Activated CD8-positive, alpha-beta memory T cell treated with anti-CD3 and anti-CD28 coated beads for 4 hours (primary cell): ENCODE data around the gene SSH2.
"Not testable (repeated sequence)": the region's sequence is repeated elsewhere in the genome, so short reads cannot be mapped to it uniquely, and the experiment has no call there.

Experiments used
- DNase-seq, 2 donors: peaks; one replicate each; pipeline ENCODE4 v3.0.0-alpha.2; 2020; ENCODE audit warnings: low read depth in 2 of 2

Gene SSH2, protein sequence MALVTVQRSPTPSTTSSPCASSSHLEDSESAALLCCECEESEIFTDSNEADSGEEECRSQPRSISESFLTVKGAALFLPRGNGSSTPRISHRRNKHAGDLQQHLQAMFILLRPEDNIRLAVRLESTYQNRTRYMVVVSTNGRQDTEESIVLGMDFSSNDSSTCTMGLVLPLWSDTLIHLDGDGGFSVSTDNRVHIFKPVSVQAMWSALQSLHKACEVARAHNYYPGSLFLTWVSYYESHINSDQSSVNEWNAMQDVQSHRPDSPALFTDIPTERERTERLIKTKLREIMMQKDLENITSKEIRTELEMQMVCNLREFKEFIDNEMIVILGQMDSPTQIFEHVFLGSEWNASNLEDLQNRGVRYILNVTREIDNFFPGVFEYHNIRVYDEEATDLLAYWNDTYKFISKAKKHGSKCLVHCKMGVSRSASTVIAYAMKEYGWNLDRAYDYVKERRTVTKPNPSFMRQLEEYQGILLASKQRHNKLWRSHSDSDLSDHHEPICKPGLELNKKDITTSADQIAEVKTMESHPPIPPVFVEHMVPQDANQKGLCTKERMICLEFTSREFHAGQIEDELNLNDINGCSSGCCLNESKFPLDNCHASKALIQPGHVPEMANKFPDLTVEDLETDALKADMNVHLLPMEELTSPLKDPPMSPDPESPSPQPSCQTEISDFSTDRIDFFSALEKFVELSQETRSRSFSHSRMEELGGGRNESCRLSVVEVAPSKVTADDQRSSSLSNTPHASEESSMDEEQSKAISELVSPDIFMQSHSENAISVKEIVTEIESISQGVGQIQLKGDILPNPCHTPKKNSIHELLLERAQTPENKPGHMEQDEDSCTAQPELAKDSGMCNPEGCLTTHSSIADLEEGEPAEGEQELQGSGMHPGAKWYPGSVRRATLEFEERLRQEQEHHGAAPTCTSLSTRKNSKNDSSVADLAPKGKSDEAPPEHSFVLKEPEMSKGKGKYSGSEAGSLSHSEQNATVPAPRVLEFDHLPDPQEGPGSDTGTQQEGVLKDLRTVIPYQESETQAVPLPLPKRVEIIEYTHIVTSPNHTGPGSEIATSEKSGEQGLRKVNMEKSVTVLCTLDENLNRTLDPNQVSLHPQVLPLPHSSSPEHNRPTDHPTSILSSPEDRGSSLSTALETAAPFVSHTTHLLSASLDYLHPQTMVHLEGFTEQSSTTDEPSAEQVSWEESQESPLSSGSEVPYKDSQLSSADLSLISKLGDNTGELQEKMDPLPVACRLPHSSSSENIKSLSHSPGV (N-terminal part only)

DNA sequence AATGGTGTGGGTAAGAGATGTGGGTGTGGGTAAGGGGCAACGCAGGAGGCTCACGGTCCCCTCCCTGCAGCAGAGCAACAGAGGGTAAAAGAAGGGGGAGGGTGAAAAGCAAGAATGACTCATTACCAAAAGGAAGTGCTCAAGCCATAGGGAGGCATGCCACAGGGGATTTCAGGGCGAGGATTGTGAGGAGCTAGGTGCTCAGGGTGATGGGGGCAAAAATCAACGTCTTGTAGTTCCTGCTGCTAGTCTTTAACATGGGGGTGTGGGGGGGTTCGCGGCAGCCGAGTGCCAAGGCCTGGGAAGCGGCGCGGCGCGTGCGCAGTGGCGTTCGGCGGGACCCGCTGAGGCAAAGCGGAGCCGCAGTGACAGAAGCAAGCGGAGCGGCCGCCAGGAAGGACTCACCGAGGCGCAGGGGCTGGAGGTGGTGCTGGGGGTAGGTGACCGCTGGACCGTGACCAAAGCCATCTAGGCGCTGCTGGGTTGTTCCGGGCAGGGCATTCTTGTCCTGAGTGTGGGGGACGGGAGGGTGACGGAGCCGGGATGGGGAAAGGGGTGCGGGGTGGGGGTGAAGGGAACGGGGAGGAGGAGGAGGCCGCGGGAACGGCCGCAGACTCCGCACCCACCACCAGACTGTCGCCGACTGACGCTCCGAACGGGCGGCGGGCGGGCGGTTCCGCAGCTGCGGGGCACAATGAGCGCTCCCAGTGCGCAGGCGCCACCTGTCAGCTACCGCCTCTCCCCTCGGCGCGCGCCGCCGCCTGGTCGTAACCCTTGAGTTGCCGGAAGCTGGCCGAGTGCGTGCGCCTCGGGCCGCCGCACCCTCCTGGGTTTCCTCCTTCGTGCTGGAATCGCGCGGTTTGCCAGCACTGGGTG is at the start of gene SSH2:
Gene SSH2 (minus strand): TSS at position 696 of the 876 bp plus-strand sequence. CDS start 228 bp downstream, at position 468.
- DNase-seq = peak; percentile 67 to 76

DNA sequence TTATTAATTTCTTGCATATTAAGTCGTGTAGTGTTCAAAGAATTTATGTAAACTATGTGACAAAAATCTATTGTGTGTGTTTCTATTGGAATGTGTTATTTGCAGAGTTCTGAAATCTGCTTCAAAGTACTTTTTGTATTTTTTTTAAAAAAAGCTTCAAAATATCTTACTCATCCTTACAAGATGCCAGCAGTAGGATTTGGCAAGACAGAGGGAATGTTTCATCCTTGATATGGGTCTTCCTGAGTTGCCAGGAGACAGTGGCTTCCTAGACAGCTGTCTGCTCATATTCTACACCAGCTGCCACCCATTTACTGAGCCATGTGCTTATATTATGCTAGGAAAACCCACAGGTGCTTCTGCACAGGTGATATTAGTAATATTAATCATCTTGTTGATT is 47.8 kb upstream of the SSH2 start:
- DNase-seq = no peak

DNA sequence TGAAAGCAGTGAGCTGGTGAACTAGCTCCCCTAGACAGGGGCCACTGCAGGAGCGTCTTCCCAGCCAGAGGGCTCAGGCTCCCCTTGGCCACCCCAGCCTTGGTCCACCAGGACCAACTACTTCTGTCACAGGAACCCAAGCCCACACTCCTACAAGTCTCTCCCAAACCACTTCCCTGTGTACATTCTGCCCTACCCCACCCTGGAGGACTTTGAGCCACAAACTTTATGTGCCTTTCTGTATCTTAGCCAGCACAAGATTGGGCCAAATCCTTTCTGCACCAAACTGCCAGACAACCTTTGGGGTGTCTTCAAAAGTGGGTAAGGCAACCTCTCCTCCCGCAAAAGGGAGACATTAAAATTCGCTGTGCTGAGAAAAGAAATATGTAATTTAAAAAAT is 43.0 kb upstream of the SSH2 start:
- DNase-seq = no peak

DNA sequence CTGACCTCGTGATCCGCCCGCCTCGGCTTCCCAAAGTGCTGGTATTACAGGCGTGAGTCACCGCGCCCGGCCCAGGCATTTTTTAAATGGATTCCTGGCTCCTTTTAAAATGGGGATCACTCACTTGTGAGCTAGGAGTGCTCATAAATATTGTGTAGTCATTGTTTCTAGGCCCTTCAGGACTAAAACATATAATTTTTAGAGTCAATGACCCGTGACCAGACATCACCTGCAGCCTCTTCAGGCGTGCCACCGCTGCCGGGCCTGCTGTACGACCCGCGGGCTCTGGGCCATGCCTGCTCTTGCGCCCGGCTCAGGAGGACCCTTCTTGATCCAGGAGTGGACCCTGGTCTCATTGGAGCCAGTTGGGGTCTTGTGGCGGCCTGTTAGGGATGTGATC is 42.2 kb upstream of the SSH2 start:
- no peak for DNase-seq

DNA sequence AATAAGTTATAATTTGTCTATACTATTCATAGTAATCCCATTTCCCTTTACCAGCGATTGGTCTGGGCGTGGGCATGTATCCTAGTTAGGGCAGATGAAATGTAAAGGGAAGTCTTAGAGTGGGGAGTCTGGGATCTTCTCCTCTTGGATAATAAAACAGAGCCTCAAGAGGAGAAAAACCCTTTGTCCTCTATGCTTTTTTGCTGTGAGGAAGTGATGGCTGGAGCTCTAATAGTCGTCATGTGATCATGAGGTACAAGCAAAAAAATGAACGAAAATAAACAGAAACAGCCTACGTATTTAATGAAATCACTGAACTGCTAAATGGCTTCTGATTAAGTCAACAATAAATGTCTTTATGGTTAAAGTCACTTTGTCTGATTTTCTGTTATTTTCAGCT is 38.2 kb upstream of the SSH2 start:
- no peak for DNase-seq

DNA sequence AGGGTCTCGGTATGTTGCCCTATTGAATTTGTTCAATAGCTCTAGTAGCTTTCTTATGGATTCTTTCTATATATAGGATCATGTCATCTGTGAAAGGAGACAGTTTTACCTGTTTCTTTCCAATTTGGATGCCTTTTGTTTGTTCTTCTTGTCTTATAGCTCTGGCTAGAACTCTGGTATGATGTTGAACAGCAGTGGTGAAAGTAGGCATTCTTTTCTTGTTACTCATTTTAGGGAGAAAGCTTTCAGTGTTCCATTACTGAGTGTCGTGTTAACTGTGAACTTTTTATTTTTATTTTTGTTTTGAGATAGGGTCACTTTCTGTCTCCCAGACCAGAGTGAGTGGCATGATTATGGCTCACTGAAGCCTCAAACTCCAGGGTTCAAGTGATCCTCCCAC is 32.6 kb upstream of the SSH2 start:
- no peak for DNase-seq

DNA sequence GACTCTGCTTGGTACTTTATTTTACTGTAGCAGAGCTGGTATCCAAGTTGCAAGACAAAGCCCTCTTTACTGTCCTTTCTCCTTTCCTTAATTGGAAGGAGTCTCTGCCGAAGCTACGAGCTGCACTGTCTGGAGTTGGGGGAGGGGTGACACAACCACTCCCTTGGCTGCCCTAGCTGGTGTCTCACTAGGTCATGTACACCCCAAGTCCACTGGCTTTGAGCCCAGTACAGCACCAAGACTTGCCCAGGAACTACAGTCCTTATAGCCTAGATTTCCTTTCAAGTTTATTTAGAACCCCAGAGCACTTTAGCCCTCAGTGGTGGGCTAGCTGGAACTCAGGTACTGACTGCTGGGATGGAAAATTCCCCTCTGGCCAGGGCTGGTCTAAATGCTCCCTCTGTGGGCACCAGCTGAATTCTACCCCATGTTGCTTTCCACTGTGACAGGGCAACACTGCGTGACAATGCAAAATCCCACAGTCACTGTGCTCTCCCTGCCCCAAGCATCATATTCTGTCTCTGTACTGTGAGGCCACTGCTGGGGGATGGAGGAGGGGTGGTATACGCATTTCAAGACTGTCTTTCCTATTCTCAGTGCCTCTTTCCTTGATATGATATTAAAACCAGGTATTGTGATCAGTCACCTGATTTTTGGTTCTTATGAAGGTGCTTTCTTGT is 29.8 kb upstream of the SSH2 start:
- no peak for DNase-seq

DNA sequence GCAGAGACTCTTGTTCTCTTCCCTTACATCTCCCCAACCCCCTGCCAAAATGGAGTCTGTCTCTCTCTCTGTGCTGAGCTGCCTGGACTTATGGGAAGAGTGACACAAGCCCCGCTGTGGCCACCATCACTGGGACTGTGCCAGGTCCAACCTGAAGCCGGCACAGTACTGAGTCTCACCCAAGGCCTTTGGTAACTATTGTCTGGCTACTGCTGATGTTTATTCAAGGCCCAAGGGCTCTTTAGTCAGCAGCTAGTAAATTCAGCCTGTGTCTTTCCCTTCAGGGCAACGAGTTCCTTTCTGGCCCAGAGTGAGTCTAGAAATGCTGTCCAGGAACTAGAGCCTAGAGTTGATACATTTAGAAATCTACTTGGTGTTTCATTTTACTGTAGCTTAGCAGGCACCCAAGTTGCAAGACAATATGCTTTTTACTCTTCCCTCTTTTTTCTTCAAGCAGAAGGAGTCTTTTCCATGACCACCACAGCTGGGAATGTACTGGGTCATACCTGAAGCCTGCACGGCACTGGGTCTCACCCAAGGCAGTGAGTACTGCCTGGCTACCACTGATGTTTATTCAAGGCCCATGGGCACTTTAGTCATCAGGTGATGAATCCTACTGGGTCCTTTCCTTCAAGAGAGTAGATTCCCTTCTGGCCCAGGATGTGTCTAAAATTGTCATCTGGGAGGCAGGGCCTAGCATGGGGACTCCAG is 29.1 kb upstream of the SSH2 start:
- DNase-seq = no peak

DNA sequence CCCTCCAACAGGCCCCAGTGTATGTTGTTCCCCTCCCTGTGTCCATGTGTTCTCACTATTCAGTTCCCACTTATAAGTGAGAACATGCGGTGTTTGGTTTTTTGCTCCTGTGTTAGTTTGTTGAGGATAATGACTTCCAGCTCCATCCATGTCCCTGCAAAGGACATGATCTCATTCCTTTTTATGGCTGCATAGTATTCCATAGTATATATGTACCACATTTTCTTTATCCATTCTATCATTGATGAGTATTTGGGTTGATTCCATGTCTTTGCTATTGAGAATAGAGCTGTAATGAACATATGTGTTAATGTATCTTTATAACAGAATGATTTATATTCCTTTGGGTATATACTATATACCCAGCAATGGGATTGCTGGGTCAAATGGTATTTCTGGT is 27.5 kb upstream of the SSH2 start:
- not testable (repeated sequence) for DNase-seq

DNA sequence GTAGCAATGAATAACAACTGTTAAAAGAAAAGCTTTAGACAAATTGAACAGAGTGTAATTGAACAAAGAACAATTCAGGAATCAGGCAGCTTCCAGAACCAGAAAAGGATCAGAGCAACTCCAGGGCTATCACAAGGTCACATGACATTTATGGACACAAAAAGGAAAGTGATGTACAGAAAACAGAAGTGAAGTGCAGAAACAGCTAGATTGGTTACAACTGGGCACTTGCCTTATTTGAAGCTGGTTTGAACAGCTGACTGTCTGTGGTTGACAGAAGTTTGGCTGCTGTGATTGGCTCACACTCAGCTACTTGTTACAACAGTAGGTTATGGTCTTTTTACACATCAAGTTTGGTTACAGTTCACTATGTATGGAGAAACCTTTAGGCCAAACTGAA is 26.2 kb upstream of the SSH2 start:
- no peak for DNase-seq

DNA sequence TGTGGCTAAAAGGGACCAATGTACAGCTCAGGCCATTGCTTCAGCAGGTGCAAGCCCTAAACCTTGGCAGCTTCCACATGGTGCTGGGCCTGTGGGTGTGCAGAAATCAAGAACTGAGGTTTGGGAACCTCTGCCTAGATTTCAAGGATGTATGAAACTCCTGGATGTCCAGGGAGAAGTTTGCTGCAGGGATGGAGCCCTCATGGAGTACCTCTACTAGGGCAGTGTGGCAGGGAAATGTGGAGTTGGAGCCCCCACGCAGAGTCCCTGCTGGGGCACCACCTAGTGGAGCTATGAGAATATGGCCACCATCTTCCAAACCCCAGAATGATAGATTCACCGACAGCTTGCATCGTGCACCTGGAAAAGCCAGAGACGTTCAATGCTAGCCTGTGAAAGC is 24.4 kb upstream of the SSH2 start:
- DNase-seq = no peak

DNA sequence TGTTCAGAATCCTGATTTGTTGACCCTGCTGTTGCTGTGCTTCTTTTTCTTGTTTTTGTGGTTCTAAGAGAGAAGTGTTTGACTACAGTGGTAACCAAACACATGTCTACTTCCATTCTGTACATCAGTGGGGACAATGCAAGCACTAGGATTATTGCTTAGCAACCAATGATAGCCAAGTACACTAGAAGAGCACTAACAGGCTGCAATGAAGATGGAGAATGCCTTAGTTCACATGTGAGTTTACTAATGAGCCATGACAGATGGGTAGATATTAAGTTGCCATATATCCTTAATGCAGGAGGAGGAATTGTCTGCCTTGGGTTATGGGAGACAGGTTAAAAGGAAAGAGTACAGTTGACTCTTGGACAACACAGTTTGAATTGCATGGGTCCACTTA is 19.7 kb upstream of the SSH2 start:
- DNase-seq = no peak

DNA sequence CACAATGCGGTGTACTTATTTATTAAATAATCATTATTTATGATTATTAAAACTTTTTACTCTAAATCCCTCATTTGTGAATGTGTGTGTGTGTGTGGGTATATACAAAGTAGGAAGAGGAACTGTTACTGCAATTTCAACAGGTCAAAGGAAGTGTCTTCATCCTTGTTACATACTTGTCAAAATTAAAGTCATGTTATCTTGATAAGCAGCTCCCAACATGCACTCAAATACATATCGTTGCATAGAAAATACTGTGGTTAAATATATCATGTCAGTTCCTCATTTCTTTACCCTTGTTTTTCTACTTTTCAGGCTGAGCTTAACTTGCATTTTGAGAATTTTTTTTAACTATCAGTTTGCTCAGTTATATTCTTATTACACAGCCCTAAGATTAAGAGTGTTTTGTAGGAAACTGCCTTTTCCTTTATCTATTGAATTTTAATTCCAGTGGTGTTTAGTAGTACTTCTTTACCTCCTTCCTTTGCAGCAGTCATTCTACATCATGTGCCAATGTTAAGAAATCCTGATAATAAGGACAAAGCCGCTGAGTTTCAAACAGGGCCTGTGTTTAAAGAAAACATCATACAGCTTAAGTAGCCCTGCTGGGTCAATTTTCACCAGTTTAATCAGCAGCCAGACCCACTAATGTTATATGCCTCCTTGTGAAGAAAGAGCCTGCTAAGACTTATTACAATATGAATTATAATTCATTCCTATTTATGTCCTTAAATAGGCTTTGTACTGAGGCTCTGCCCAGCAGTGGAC is 18.6 kb upstream of the SSH2 start:
- no peak for DNase-seq

DNA sequence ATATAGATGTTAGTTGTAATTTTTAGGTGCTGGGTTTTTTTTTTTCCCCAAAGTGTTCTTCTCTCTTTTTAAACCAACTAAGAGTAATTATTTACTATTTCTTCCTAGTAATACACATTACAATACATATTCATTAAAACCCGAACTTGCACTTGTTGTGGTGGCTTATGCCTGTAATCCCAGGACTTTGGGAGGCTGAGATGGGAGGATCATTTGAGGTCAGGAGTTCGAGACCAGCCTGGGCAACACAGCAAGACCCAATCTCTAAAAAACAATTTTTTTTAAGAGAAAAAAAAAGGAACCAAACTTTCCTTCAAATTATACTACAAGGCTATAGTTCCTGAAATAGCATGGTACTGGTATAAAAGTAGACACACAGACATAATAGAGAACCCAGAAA is 15.3 kb upstream of the SSH2 start:
- no peak for DNase-seq

DNA sequence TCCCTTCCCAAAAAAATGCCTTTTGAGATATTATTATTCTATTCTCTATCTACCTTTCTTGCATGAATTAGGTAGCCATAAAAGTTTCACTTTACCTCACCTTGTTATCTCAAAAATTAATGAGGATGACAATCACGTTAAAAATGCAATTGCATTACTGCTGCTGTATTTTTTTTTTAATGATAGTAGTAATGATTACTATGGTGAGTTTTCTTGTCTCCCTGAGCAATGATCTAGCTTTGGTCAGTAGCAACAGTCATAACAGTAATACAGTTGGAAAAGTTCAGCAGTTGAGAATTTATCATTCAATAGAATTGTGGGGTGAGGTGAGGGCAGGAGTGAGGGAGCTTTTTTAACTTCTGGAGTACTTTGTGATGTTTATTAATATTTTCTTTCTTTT is 11.3 kb upstream of the SSH2 start, which contains the start of gene EFCAB5:
Gene EFCAB5 (plus strand): TSS at position 301 of the 400 bp plus-strand sequence. CDS start 163 bp downstream, outside the sequence.
- no peak for DNase-seq

DNA sequence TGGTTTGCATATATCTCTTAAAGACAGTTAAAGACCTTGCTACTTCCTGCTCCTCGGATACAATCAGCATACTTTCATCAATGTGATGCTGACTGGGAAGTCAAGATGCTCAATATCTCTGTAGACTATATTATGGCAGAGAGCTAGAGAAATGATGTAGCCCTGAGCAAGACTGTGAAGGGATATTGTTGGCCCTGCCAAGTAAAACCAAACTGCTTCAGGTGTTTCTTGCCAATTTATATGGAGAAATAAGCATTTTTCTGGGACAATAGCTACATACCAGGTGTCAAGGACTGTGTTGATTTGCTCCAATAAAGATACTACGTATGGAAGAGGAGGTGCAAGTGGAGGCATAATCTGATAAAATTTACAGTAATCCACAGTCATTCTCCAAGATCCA is 6.7 kb upstream of the SSH2 start:
- DNase-seq = no peak

DNA sequence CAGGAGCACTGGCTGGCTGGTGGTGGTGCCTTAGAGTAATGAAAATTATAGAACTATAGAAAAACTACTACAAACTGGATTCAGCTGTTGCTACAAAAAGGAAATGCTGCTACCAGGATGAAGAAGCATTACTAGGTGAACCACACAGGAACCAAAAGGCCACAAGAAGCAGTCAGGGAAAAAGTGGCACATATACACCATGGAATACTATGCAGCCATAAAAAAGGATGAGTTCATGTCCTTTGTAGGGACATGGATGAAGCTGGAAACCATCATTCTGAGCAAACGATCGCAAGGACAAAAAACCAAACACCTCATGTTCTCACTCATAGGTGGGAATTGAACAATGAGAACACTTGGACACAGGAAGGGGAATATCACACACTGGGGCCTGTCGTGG is 5.9 kb upstream of the SSH2 start:
- DNase-seq = not testable (repeated sequence)

DNA sequence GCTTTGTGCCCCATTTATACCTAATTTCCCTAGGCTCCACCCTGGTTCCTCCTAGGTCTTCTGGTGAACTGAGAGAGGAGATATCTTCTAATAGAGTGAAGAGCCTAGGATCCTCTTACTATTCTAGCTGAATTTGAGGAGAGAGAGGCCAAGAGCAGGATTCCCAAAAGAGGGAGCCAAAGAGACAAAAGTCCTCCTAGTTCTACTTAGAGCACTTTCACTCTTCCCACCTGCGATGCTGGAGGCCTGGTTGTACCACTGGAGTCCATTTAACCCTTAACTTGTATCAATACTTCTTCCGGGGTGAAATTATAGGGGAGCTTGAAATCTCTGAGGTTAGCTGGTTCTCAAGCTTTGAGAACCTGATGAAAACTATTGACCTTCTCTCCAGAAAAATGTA is 3.4 kb upstream of the SSH2 start:
- no peak for DNase-seq
